Stomach (tissue), 4 donors: ENCODE data around the gene SBSN.

Experiments
- EP300 ChIP-seq: sonication (generic); formaldehyde crosslinking; IDR thresholded peaks from one replicate; pipeline ENCODE4 v1.6.1; 2017; ENCODE audit warnings: antibody characterized with exemption
- POLR2A ChIP-seq, 4 donors: fragments of 450-650 bp; IDR thresholded peaks; one replicate each; pipeline ENCODE4 v1.6.1; 2016; ENCODE audit warnings: antibody characterized with exemption in 4 of 4, control low read depth in 2 of 4, mild to moderate bottlenecking in 1 of 4, moderate library complexity in 1 of 4
- POLR2AphosphoS5 ChIP-seq, 3 donors: sonication (generic); formaldehyde crosslinking; IDR thresholded peaks; one replicate each; pipeline ENCODE4 v1.6.1; 2016; ENCODE audit warnings: antibody characterized with exemption in 3 of 3
- TF ChIP-seq, protein P1 (sequence below), 7 experiments: fragments of 450-650 bp in 4 of 7; fragments of 200-600 bp in 3 of 7; sonication (generic) in 3 of 7; IDR thresholded peaks; one replicate each; pipeline ENCODE4 v1.5.1; 2016 to 2019; ENCODE audit warnings: antibody characterized with exemption in 7 of 7, control low read depth in 2 of 7, mild to moderate bottlenecking in 1 of 7

DNA sequence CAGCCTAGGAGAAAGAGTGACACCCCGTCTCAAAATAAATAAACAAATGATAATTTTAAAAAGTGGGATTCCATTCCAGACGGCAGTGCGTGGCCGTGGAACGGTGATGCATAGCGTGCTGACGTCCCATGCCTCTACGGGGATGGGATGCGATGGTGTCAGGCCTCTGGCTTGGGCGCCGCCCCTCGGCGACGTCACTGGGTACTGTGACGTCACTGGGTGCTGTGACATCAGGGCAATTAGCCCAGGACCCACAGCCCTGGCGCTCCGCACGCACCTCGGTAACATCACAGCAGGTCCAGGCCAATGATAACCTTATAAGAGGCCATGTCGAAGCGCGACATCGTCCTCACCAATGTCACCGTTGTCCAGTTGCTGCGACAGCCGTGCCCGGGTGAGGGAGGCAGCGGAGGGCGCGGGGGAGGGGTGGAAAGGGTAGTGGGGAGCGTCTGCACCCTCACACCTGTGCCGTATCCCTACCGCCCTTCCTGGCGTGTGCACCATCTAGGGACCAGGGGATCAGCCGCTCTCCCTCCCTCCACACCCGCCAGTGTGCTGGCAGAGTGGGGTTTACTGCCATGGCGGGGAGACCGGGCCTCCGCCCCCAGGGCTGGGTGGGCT is 5.2 kb upstream of the SBSN start, which contains the start of gene GAPDHS:
- TF ChIP-seq, protein P1, sequence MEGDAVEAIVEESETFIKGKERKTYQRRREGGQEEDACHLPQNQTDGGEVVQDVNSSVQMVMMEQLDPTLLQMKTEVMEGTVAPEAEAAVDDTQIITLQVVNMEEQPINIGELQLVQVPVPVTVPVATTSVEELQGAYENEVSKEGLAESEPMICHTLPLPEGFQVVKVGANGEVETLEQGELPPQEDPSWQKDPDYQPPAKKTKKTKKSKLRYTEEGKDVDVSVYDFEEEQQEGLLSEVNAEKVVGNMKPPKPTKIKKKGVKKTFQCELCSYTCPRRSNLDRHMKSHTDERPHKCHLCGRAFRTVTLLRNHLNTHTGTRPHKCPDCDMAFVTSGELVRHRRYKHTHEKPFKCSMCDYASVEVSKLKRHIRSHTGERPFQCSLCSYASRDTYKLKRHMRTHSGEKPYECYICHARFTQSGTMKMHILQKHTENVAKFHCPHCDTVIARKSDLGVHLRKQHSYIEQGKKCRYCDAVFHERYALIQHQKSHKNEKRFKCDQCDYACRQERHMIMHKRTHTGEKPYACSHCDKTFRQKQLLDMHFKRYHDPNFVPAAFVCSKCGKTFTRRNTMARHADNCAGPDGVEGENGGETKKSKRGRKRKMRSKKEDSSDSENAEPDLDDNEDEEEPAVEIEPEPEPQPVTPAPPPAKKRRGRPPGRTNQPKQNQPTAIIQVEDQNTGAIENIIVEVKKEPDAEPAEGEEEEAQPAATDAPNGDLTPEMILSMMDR (IDR thresholded peaks at IDR 0.05): no peak
- TF ChIP-seq POLR2A (IDR thresholded peaks at IDR 0.05) (no peak), EP300 (no peak), POLR2AphosphoS5 (IDR thresholded peaks at IDR 0.05) (no peak)
